ENCODE measurements around the gene MED29. TPM values are rescaled to one million over a fixed set of nuclear protein-coding genes. Genes with fewer than 3 reads are reported as not detected.

MED29 gene
- total and polyA plus RNA-seq, 2 of the 13 experiments (the other 11 are each of a cell fraction or from before 2014, with no cell fraction given), result 14.0 to 19.7 TPM

DNA sequence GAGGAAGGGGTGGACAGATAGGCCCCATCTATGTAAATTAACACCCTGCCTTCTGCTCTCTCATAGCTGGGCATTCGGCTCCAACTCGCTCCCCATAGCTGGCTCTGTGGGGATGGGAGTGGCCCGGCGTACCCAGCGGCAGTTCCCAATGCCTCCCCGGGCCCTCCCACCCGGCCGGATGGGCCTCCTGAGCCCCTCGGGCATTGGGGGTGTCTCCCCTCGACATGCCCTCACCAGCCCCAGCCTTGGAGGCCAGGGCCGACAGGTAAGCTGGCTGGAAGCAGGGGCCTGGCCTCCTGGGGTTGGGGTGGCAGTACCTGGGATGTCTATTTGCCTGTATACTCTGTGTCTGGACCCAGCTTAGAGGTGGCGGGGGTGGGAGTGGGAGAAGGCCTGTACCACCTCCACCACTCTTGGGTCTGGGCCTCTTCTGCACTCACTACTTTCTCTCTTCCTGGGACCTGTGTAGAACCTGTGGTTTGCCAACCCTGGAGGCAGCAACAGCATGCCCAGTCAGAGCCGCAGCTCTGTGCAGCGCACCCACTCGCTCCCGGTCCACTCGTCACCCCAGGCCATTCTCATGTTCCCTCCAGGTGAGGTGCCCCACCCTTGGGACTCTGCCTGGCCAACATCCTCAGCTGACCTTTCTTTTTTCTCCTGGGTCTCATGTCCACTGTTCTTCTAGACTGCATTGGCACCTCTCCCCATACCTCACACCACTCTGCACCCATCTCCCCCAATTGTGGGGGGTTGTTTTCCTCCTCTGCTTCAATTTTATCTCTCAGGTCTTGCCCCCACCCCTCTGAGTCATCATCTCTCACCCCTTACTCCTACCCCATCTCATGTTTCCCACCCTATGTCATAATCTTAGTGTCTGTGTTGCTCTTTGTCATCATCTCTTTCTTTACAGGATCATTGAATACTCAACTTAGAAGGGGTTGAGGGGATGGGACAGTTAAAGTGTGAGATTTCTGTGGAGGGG is 10.4 kb upstream of the MED29 start:
- Histone ChIP-seq H3K4me1 (ENCODE audit: insufficient read depth, low read length) (peaks cover 19% of the 10 kb centered on the region), H3K4me3 (replicated peaks in 1 of 3; ENCODE audit: insufficient read depth in 1 of 3, low read depth in 2 of 3, low read length in 3 of 3) (no peak overlapping the region), H3K9me3 (ENCODE audit: low read length) (no peaks in the 10 kb centered on the region), H3K9ac (ENCODE audit: insufficient read depth, low read depth, low read length) (no peak overlapping the region), H3K79me2 (ENCODE audit: insufficient read depth, low read length) (no peaks in the 10 kb centered on the region), H3K36me3 (replicated peaks in 1 of 2; ENCODE audit: control insufficient read depth in 1 of 2, insufficient read depth in 2 of 2, low read length in 2 of 2) (peaks cover 43 to 84% of the 10 kb centered on the region in 2 experiments), H4K20me1 (ENCODE audit: insufficient read depth, low read length) (no peaks in the 10 kb centered on the region), H3K4me2 (ENCODE audit: low read depth, low read length) (no peak overlapping the region), H2AFZ (ENCODE audit: low read length) (no peak overlapping the region), H3K27ac (ENCODE audit: extremely low read length, insufficient read depth, low read length) (no peak overlapping the region), H3K27me3 (ENCODE audit: control insufficient read depth in 1 of 2, insufficient read depth in 2 of 2, low read length in 2 of 2) (no peaks in the 10 kb centered on the region)
- WGBS (ENCODE audit: low lambda C conversion rate), result 96% methylated on average over 12 of the region's 17 CpGs
- in situ Hi-C loops (cut with HindIII; ENCODE audit: extremely low pct_ligation_motif_present, low pct_unique_long_range_greater_than_20kb), result no loop called here
- ChIA-PET CTCF (ENCODE audit: low intra/inter-chr PET ratio, low total read pairs) (no interaction called here), POLR2A (no interaction called here)
- FAIRE-seq (no peak), ATAC-seq (no peak), DNase-seq (ENCODE audit: low spot score) (no peak)
- BruUV-seq (replicated peaks), result no TSS peak
- intact Hi-C loops (cut with micrococcal nuclease; ENCODE audit: unreplicated experiment), result no loop called here
- TF ChIP-seq ZNF484 (CRISPR knock-in tag; IDR thresholded peaks at IDR 0.05; ENCODE audit: borderline replicate concordance, low read depth) (no peak), ZMYM2 (CRISPR knock-in tag; IDR thresholded peaks at IDR 0.05) (no peak), ZNF501 (CRISPR knock-in tag; IDR thresholded peaks at IDR 0.05) (no peak), ARID2 (CRISPR knock-in tag; IDR thresholded peaks at IDR 0.05; ENCODE audit: borderline replicate concordance) (no peak), PLRG1 (conservative IDR thresholded peaks at IDR 0.05) (no peak)
- TF ChIP-seq, protein P1, sequence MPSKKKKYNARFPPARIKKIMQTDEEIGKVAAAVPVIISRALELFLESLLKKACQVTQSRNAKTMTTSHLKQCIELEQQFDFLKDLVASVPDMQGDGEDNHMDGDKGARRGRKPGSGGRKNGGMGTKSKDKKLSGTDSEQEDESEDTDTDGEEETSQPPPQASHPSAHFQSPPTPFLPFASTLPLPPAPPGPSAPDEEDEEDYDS (CRISPR knock-in tag; IDR thresholded peaks at IDR 0.05), result no peak
- TF ChIP-seq, protein P2, sequence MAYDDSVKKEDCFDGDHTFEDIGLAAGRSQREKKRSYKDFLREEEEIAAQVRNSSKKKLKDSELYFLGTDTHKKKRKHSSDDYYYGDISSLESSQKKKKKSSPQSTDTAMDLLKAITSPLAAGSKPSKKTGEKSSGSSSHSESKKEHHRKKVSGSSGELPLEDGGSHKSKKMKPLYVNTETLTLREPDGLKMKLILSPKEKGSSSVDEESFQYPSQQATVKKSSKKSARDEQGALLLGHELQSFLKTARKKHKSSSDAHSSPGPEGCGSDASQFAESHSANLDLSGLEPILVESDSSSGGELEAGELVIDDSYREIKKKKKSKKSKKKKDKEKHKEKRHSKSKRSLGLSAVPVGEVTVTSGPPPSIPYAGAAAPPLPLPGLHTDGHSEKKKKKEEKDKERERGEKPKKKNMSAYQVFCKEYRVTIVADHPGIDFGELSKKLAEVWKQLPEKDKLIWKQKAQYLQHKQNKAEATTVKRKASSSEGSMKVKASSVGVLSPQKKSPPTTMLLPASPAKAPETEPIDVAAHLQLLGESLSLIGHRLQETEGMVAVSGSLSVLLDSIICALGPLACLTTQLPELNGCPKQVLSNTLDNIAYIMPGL (CRISPR knock-in tag; IDR thresholded peaks at IDR 0.05; ENCODE audit: borderline replicate concordance in 1 of 2, low read depth in 1 of 2), result no peak
- TF ChIP-seq, protein P3, sequence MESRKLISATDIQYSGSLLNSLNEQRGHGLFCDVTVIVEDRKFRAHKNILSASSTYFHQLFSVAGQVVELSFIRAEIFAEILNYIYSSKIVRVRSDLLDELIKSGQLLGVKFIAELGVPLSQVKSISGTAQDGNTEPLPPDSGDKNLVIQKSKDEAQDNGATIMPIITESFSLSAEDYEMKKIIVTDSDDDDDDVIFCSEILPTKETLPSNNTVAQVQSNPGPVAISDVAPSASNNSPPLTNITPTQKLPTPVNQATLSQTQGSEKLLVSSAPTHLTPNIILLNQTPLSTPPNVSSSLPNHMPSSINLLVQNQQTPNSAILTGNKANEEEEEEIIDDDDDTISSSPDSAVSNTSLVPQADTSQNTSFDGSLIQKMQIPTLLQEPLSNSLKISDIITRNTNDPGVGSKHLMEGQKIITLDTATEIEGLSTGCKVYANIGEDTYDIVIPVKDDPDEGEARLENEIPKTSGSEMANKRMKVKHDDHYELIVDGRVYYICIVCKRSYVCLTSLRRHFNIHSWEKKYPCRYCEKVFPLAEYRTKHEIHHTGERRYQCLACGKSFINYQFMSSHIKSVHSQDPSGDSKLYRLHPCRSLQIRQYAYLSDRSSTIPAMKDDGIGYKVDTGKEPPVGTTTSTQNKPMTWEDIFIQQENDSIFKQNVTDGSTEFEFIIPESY (CRISPR knock-in tag; IDR thresholded peaks at IDR 0.05), result no peak
- TF ChIP-seq, protein P4, sequence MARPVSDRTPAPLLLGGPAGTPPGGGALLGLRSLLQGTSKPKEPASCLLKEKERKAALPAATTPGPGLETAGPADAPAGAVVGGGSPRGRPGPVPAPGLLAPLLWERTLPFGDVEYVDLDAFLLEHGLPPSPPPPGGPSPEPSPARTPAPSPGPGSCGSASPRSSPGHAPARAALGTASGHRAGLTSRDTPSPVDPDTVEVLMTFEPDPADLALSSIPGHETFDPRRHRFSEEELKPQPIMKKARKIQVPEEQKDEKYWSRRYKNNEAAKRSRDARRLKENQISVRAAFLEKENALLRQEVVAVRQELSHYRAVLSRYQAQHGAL (CRISPR knock-in tag; IDR thresholded peaks at IDR 0.05; ENCODE audit: not compliant biosample characterization), result no peak

All from HepG2 (cell line).